Measurements from ENCODE around the gene AMZ2.
"Not testable (repeated sequence)": the region's sequence is repeated elsewhere in the genome, so short reads cannot be mapped to it uniquely, and the experiment has no call there.

GRCh38 chr17:68220786-68221185 lies 27.1 kb upstream of the AMZ2 start:
- not testable (repeated sequence) for TF ChIP-seq EZH2phosphoT487 (IDR thresholded peaks at IDR 0.05; ENCODE audit: unreplicated experiment); CTCF (conservative IDR thresholded peaks at IDR 0.05; ENCODE audit: low read depth in 2 of 2); POLR2AphosphoS5 (IDR thresholded peaks at IDR 0.05; ENCODE audit: low read depth); CREB1 (CRISPR knock-in tag; IDR thresholded peaks at IDR 0.05; ENCODE audit: low read depth); REST (IDR thresholded peaks at IDR 0.05; ENCODE audit: unreplicated experiment); EZH2 (IDR thresholded peaks at IDR 0.05; ENCODE audit: low read depth, unreplicated experiment); NANOG (IDR thresholded peaks at IDR 0.05; ENCODE audit: borderline replicate concordance); STAT1 (IDR thresholded peaks at IDR 0.05; ENCODE audit: unreplicated experiment); JUNB (IDR thresholded peaks at IDR 0.05; ENCODE audit: unreplicated experiment); ZNF331 (CRISPR knock-in tag; IDR thresholded peaks at IDR 0.05; ENCODE audit: low read depth)
- TF ChIP-seq, protein P1, sequence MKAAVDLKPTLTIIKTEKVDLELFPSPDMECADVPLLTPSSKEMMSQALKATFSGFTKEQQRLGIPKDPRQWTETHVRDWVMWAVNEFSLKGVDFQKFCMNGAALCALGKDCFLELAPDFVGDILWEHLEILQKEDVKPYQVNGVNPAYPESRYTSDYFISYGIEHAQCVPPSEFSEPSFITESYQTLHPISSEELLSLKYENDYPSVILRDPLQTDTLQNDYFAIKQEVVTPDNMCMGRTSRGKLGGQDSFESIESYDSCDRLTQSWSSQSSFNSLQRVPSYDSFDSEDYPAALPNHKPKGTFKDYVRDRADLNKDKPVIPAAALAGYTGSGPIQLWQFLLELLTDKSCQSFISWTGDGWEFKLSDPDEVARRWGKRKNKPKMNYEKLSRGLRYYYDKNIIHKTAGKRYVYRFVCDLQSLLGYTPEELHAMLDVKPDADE (IDR thresholded peaks at IDR 0.05): not testable (repeated sequence)

All from GM23338 (cell line).